Activated CD4-positive, CD25-positive, alpha-beta regulatory T cell (primary cell): ENCODE results near the gene ELP2.
"Not testable (repeated sequence)": the region's sequence is repeated elsewhere in the genome, so short reads cannot be mapped to it uniquely, and the experiment has no call there.

Experiments
- DNase-seq, 4 experiments: peaks; one replicate each; lab custom pipeline; 2025; lab: John Stamatoyannopoulos, UW

The ELP2 gene

GRCh38 chr18:36187826-36188721 lies 58.4 kb downstream of the ELP2 start:
- DNase-seq = no peak

GRCh38 chr18:36188916-36189315 lies 59.2 kb downstream of the ELP2 start:
- no peak for DNase-seq

- no peak for DNase-seq
These were observed 59.8 kb downstream of the ELP2 start for GRCh38 chr18:36189486-36189885.

GRCh38 chr18:36191286-36191685 lies 61.6 kb downstream of the ELP2 start:
- no peak for DNase-seq

GRCh38 chr18:36191711-36192110 lies 62.0 kb downstream of the ELP2 start:
- no peak for DNase-seq

GRCh38 chr18:36194600-36195315 lies 65.1 kb downstream of the ELP2 start:
- no peak for DNase-seq

GRCh38 chr18:36195427-36196122 lies 65.9 kb downstream of the ELP2 start:
- DNase-seq = no peak

GRCh38 chr18:36196238-36196995 lies 66.7 kb downstream of the ELP2 start:
- no peak for DNase-seq

- no peak for DNase-seq
These were observed 67.9 kb downstream of the ELP2 start for GRCh38 chr18:36197511-36198166.

- no peak for DNase-seq
These were observed 70.1 kb downstream of the ELP2 start for GRCh38 chr18:36199691-36200295.

GRCh38 chr18:36200354-36200771 lies 70.7 kb downstream of the ELP2 start:
- no peak for DNase-seq

- DNase-seq = no peak
These were observed 72.1 kb downstream of the ELP2 start for GRCh38 chr18:36201765-36202164.

GRCh38 chr18:36203360-36203895 lies 73.7 kb downstream of the ELP2 start:
- DNase-seq = no peak

GRCh38 chr18:36205166-36205565 lies 75.5 kb downstream of the ELP2 start:
- DNase-seq = no peak

GRCh38 chr18:36207303-36207702 lies 77.6 kb downstream of the ELP2 start:
- DNase-seq = no peak

- DNase-seq = not testable (repeated sequence)
These were observed 78.3 kb downstream of the ELP2 start for GRCh38 chr18:36207969-36208368.

GRCh38 chr18:36211612-36212065 lies 81.9 kb downstream of the ELP2 start:
- DNase-seq = no peak

GRCh38 chr18:36212301-36213171 lies 82.8 kb downstream of the ELP2 start:
- no peak for DNase-seq

- no peak for DNase-seq
These were observed 85.1 kb downstream of the ELP2 start for GRCh38 chr18:36214811-36215210.
